Lung (tissue), 12 donors: ENCODE measurements around the gene BRD2. TPM values are rescaled to one million over a fixed set of nuclear protein-coding genes. Genes with fewer than 3 reads are reported as not detected.
A peak's percentile ranks its signal among the peaks of the same experiment; 100 is the strongest.

Experiments
- ATAC-seq: fragments of 200-7000 bp; cut with Tn5 transposase; one replicate; pipeline ENCODE4 v1.9.1; 2020; ENCODE audit warnings: moderate number of reproducible peaks; ENCODE audit not compliant: insufficient read depth, low FRiP score
- DNase-seq, 3 donors: peaks; one replicate each; pipeline ENCODE4 v3.0.0-alpha.2; 2013 to 2017
- H3K27ac ChIP-seq, 2 donors: one replicate each; pipeline ENCODE4 v1.5.1; 2013; ENCODE audit warnings: mild to moderate bottlenecking in 2 of 2, moderate library complexity in 2 of 2, control low read depth in 1 of 2, inconsistent platforms in 1 of 2, low read depth in 1 of 2, low read length in 1 of 2
- H3K27me3 ChIP-seq, 3 donors: one replicate each; pipeline ENCODE4 v1.5.1; 2013; ENCODE audit warnings: low read length in 2 of 3; ENCODE audit not compliant: control insufficient read depth in 3 of 3, insufficient read depth in 3 of 3
- H3K36me3 ChIP-seq, 4 donors: one replicate each; pipeline ENCODE4 v1.5.1; 2013; ENCODE audit warnings: low read length in 4 of 4, mild to moderate bottlenecking in 1 of 4, moderate library complexity in 1 of 4; ENCODE audit not compliant: control insufficient read depth in 4 of 4, insufficient read depth in 4 of 4
- H3K4me1 ChIP-seq, 5 donors: one replicate each; pipeline ENCODE4 v1.5.1; 2013; ENCODE audit warnings: low read length in 5 of 5, mild to moderate bottlenecking in 2 of 5, moderate library complexity in 1 of 5; ENCODE audit not compliant: control insufficient read depth in 5 of 5, insufficient read depth in 5 of 5
- H3K4me3 ChIP-seq: one replicate; pipeline ENCODE4 v1.5.1; 2013; ENCODE audit warnings: mild to moderate bottlenecking, control low read depth, moderate library complexity
- H3K9ac ChIP-seq, 2 donors: one replicate each; pipeline ENCODE4 v1.5.1; 2013; ENCODE audit warnings: low read length in 2 of 2, control low read depth in 1 of 2; ENCODE audit not compliant: insufficient read depth in 1 of 2
- H3K9me3 ChIP-seq, 4 donors: one replicate each; pipeline ENCODE4 v1.5.1; 2013; ENCODE audit warnings: low read length in 3 of 4, mild to moderate bottlenecking in 1 of 4, moderate library complexity in 1 of 4; ENCODE audit not compliant: control insufficient read depth in 4 of 4, insufficient read depth in 3 of 4
- WGBS, 2 donors: extraction: QIAGEN DNeasy Blood & Tissue Kit; methylation state at CpG; one replicate each; pipeline ENCODE4 v1.1.7; 2013; 5-methylcytosine and 5-hydroxymethylcytosine counted together
- polyA plus RNA-seq, 2 donors: library from polyadenylated mRNA; stranded (reverse); fragments of 200-250 nt; gene quantifications; one replicate each; pipeline ENCODE4 v1.2.1, GENCODE V29; 2013
- total RNA-seq, 2 donors: library from RNA; depleted of rRNA in 1 of 2; stranded (reverse); fragments of >200 nt in 1 of 2; gene quantifications; one replicate each; pipeline ENCODE4 v1.2.1, GENCODE V29; 2014 to 2021
- TF ChIP-seq, protein P1 (sequence below): IDR thresholded peaks from 2 replicates; pipeline ENCODE4 v1.5.1; 2012; ENCODE audit warnings: mild to moderate bottlenecking; ENCODE audit errors: control extremely low read depth, extremely low read depth
- donor health status: control.
- donor health status: control.
- donor health status: Bipolar disorder and iron deficiency.
- donor health status: healthy.
- donor health status: DM: yes; HTN: yes; CAD: no.

Gene BRD2
- total and polyA plus RNA-seq, 4 donors, result 114 to 178 (median 148) TPM

DNA sequence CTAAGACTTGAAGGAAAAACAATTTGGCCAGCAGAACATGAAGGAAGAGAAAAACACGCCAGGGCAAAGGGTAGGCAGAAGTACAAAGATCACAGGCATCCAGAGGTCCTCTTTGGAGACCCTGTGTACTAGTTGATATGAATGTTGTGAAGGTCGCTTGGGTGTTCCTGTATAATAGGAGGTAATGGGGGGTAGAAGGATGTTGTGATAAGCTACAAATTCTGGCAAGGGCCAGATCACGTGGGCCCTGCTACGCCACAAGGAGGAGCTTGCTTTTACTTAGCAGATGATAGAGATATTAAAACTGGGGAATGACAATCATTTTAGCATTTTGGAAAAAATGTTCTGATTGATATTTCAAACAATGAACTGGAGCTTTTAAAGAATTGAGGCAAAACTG lies 14.6 kb upstream of the BRD2 start:
- H3K4me1 ChIP-seq, result peaks cover 0 to 13% (median 0%) of the 10 kb centered on the region in 5 donors
- ATAC-seq (no peak), DNase-seq (no peak)
- no peak overlapping the region for H3K4me3 ChIP-seq
- H3K27me3 ChIP-seq, result peaks cover 0 to under 1% (median 0%) of the 10 kb centered on the region in 3 donors
- TF ChIP-seq, protein P1, sequence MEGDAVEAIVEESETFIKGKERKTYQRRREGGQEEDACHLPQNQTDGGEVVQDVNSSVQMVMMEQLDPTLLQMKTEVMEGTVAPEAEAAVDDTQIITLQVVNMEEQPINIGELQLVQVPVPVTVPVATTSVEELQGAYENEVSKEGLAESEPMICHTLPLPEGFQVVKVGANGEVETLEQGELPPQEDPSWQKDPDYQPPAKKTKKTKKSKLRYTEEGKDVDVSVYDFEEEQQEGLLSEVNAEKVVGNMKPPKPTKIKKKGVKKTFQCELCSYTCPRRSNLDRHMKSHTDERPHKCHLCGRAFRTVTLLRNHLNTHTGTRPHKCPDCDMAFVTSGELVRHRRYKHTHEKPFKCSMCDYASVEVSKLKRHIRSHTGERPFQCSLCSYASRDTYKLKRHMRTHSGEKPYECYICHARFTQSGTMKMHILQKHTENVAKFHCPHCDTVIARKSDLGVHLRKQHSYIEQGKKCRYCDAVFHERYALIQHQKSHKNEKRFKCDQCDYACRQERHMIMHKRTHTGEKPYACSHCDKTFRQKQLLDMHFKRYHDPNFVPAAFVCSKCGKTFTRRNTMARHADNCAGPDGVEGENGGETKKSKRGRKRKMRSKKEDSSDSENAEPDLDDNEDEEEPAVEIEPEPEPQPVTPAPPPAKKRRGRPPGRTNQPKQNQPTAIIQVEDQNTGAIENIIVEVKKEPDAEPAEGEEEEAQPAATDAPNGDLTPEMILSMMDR, result no peak
- 66 to 68% methylated on average over 4 of the region's 4 CpGs for WGBS, 2 donors
- H3K9ac ChIP-seq, result no peak overlapping the region
- H3K27ac ChIP-seq, result no peak overlapping the region
- peaks cover 0 to 3% (median 0%) of the 10 kb centered on the region in 4 donors for H3K36me3 ChIP-seq
- H3K9me3 ChIP-seq, result no peaks in the 10 kb centered on the region

DNA sequence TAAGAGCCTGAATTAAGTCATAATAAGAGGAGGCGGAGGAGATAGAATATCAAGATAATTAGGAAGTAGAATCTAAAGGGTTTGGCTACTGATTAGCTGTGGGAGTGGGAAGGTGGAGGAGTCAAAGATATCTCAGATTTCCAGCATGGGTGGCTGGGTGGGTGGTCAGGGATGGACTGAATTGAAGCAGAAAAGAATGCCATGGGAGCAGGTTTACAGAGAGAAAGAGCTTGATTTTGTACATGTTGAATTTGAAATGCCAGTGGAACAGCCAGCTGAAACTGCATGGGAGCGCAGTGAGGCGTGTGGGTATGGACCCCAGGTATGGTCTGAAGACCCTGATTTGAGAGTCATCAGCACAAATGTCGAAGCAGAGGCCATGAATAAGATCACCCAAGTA lies 14.1 kb upstream of the BRD2 start:
- TF ChIP-seq, protein P1, result no peak
- ATAC-seq (no peak), DNase-seq (no peak)
- Histone ChIP-seq H3K4me3 (no peak overlapping the region), H3K27ac (no peak overlapping the region), H3K36me3 (peaks cover 0 to 3% (median 0%) of the 10 kb centered on the region in 4 donors), H3K9ac (no peak overlapping the region), H3K27me3 (no peaks in the 10 kb centered on the region), H3K4me1 (peaks cover 0 to 11% (median 0%) of the 10 kb centered on the region in 5 donors), H3K9me3 (no peaks in the 10 kb centered on the region)
- 89 to 95% methylated on average over 4 of the region's 4 CpGs for WGBS, 2 donors

DNA sequence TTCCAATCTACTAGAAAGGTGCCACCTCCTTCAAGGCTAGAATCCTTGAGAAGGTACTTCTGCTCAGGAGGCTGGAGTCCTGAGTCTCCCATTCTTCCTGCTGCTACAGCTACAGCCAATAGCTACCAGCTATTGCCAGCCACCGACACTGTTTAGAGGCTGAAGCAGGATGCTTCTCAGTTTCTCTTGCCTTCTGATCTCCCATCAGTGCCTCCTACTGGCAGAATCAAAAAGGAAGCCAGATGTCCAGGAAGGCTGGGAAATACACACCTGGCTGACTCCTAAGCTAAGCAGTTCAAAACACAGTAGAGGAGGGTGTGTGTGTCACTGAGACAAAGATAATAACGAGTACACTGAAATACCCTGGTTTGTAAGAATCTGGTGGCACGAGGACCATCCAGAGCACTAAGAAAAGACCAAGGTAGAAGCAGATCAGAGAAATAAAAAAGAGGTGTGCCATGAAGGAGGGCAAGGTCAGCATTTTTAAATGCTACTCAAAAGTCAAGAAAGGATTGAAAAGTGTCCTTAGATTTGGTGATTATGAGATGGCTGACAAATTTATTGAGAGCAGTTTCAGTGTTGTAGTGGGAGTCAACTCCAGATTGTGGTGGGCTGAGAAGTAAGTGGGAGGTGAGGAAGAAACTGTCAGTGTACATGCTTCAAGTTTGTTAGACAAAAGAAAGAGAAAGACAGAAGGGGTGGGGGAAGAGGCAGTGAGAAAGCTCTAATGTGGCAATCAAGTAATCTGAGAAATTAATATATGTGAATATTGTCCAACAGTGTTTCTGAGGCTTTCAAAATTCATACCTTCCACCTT lies 13.2 kb upstream of the BRD2 start:
- ATAC-seq (no peak), DNase-seq (no peak)
- Histone ChIP-seq H3K27ac (no peak overlapping the region), H3K36me3 (no peaks in the 10 kb centered on the region), H3K27me3 (no peaks in the 10 kb centered on the region), H3K9me3 (no peaks in the 10 kb centered on the region), H3K4me3 (no peak overlapping the region), H3K9ac (no peak overlapping the region), H3K4me1 (peaks cover 0 to 6% (median 0%) of the 10 kb centered on the region in 5 donors)
- TF ChIP-seq, protein P1, result peak; percentile 22
- 34 to 42% methylated on average over 3 of the region's 3 CpGs for WGBS, 2 donors
